ENCODE results near the gene CEMP1. TPM values are rescaled to one million over a fixed set of nuclear protein-coding genes. Genes with fewer than 3 reads are reported as not detected.
"Not testable (repeated sequence)": the region's sequence is repeated elsewhere in the genome, so short reads cannot be mapped to it uniquely, and the experiment has no call there.

CEMP1 gene
- total and polyA plus RNA-seq, 5 donors = 0.27 TPM; not detected in 4

DNA sequence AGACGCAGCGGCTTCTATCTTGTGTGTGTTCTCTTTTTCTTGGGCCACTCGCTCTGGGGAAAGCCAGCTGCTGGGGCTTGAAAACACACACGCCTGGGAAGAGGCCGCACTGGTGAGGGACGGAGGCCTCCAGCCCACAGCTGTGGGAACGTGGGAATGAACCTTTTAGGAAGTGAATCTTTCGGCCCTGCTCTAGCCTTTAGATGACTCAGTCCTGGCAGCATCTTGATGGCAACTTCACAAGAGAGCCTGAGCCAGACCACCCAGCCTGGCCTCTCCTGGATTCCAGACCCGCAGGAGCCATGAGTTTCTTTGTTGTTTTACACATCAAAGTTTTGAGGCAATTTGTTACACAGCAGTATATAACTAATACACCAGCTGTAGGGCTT is 4.4 kb upstream of the CEMP1 start:
- DNase-seq (peak; percentile 42 to 63 (median 59)), ATAC-seq (no peak)
- Histone ChIP-seq H3K27me3 (ENCODE audit: control insufficient read depth, insufficient read depth) (no peaks in the 10 kb centered on the region), H3K4me1 (ENCODE audit: control insufficient read depth, insufficient read depth, low read length) (peaks cover 7% of the 10 kb centered on the region), H3K4me3 (ENCODE audit: low read length) (no peak overlapping the region), H3K27ac (ENCODE audit: low read length) (no peak overlapping the region), H3K9me3 (ENCODE audit: control insufficient read depth, low read length) (no peaks in the 10 kb centered on the region)
- 62% methylated on average over 9 of the region's 9 CpGs for WGBS
- intact Hi-C loops (cut with DNase I) = no loop called here

GRCh38 chr16:2534335-2534734 is 3.1 kb upstream of the CEMP1 start:
- H3K27me3 ChIP-seq (ENCODE audit: control insufficient read depth, insufficient read depth); H3K4me3 ChIP-seq (ENCODE audit: low read length); DNase-seq; H3K4me1 ChIP-seq (ENCODE audit: control insufficient read depth, insufficient read depth, low read length); H3K9me3 ChIP-seq (ENCODE audit: control insufficient read depth, low read length); H3K27ac ChIP-seq (ENCODE audit: low read length); intact Hi-C loops (cut with DNase I); ATAC-seq: not testable (repeated sequence)
- WGBS = 85% methylated on average over 5 of the region's 5 CpGs

DNA sequence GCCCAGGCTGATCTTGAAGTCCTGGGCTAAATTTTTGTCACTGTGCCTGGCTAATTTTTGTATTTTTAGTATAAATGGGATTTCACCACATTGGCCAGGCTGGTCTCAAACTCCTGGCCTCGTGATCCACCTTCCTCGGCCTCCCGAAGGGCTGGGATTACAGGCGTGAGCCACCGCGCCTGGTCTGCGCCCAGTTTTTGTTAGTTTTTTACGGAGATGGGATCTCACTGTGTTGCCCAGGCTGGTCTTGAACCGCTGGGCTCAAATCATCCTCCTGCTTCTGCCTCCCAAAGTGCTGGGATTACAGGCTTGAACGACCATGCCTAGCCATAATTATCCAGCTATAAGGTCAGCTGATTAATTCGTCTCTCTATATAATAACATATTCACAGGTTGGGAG is 2.7 kb upstream of the CEMP1 start:
- no peaks in the 10 kb centered on the region for H3K9me3 ChIP-seq (ENCODE audit: control insufficient read depth, low read length)
- WGBS = 89% methylated on average over 11 of the region's 11 CpGs
- H3K4me3 ChIP-seq (ENCODE audit: low read length) = no peak overlapping the region
- H3K27me3 ChIP-seq (ENCODE audit: control insufficient read depth, insufficient read depth) = no peaks in the 10 kb centered on the region
- ATAC-seq (no peak), DNase-seq (peak in 1 of 3 donors; percentile 15)
- intact Hi-C loops (cut with DNase I) = no loop called here
- no peaks in the 10 kb centered on the region for H3K4me1 ChIP-seq (ENCODE audit: control insufficient read depth, insufficient read depth, low read length)
- H3K27ac ChIP-seq (ENCODE audit: low read length) = no peak overlapping the region

- peak overlapping the region; percentile 85 for H3K27ac ChIP-seq (ENCODE audit: low read length)
- H3K9me3 ChIP-seq (ENCODE audit: control insufficient read depth, low read length); H3K27me3 ChIP-seq (ENCODE audit: control insufficient read depth, insufficient read depth); H3K4me3 ChIP-seq (ENCODE audit: low read length); ATAC-seq; H3K4me1 ChIP-seq (ENCODE audit: control insufficient read depth, insufficient read depth, low read length); intact Hi-C loops (cut with DNase I): not testable (repeated sequence)
- peak in 2 of 3 donors; percentile 53 to 65 for DNase-seq
- 36% methylated on average over 16 of the region's 16 CpGs for WGBS
Measured at GRCh38 chr16:2533142-2533755, 2.0 kb upstream of the CEMP1 start.

DNA sequence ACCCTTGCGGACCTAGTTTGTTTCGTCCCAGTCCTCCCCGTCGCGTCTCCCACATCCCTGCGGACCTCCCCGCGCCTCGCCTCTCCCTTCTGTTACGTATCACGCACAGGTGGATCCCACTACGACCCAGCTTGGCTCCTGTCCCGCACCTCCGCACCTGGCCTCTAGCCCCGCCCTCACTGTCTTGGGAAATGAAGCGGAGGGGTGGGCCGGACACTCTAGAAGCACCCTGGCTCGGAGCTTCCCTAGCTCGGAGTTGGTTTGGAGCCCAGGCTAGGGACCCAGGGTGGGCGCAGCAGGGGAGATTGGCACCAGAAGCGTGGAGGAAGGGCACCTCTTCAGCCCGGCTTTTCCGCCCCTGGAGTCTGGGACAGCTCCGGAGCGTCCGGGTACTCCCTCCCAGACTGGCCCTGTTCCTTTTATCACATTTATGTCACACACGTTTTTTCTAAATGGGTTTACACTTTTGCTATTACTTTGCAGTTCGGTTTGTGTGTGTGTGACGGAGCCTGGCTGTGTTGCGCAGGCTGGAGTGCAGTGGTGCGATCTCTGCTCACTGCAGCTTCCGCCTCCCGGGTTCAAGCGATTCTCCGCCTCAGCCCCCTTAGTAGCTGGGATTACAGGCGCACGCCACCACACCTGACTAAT is 1.4 kb upstream of the CEMP1 start:
- H3K9me3 ChIP-seq (ENCODE audit: control insufficient read depth, low read length) = no peaks in the 10 kb centered on the region
- WGBS = under 1% methylated on average over 37 of the region's 37 CpGs
- intact Hi-C loops (cut with DNase I) = no loop called here

GRCh38 chr16:2531696-2532493 is 687 bp upstream of the CEMP1 start:
- no peaks in the 10 kb centered on the region for H3K27me3 ChIP-seq (ENCODE audit: control insufficient read depth, insufficient read depth)
- under 1% methylated on average over 84 of the region's 84 CpGs for WGBS
- H3K9me3 ChIP-seq (ENCODE audit: control insufficient read depth, low read length) = no peaks in the 10 kb centered on the region
- intact Hi-C loops (cut with DNase I) = no loop called here
- H3K27ac ChIP-seq (ENCODE audit: low read length) = peak overlapping the region; percentile 85
- peak overlapping the region; percentile 59 for H3K4me3 ChIP-seq (ENCODE audit: low read length)
- DNase-seq (peak; percentile 99 to 100 (median 100)), ATAC-seq (peak; percentile 94 to 95)
- no peaks in the 10 kb centered on the region for H3K4me1 ChIP-seq (ENCODE audit: control insufficient read depth, insufficient read depth, low read length)

More for the DNA sequence above, 1.4 kb upstream of the CEMP1 start:
- H3K4me3 ChIP-seq (ENCODE audit: low read length) = peak overlapping the region; percentile 59
- ATAC-seq (peak; percentile 6 to 9), DNase-seq (peak; percentile 57 to 83 (median 82))
- peak overlapping the region; percentile 85 for H3K27ac ChIP-seq (ENCODE audit: low read length)
- no peaks in the 10 kb centered on the region for H3K27me3 ChIP-seq (ENCODE audit: control insufficient read depth, insufficient read depth)
- H3K4me1 ChIP-seq (ENCODE audit: control insufficient read depth, insufficient read depth, low read length) = no peaks in the 10 kb centered on the region

DNA sequence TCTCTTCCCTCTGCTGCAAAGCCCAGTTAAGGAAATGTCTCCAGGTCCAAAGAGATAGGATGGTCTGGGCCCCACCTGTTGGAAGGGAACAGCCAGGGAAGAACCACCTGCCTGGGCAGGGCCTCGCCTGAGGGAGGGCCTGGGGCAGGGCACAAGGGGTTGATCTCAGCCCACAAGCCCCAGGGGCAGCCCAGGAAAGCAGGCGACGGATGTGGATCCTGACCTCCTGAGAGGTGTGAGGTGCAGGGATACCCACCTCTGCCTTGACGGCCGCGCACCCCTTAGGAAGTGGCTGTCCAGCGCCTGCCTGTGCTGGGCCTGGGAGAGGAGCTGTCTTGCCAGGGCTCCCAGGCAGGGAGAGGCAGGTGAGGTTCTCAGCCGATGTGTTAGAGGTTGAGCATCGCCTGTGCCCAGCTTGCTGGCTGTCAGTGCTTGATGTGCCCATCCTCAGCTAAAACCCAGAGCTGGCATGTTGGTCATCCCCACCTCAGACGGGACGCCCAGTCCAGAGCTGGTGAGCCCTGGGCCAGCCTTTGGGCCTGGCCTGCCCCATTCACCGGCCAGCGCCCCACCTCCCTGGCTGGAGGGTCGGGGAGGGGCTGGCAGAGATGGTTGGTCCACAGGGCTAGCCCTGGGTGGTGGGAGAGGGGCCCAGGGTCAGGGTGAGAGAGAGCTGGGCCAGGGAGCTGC is 434 bp downstream of the CEMP1 start:
- H3K4me3 ChIP-seq (ENCODE audit: low read length) = no peak overlapping the region
- intact Hi-C loops (cut with DNase I) = no loop called here
- no peaks in the 10 kb centered on the region for H3K27me3 ChIP-seq (ENCODE audit: control insufficient read depth, insufficient read depth)
- H3K4me1 ChIP-seq (ENCODE audit: control insufficient read depth, insufficient read depth, low read length) = no peaks in the 10 kb centered on the region
- H3K27ac ChIP-seq (ENCODE audit: low read length) = no peak overlapping the region
- 85% methylated on average over 14 of the region's 14 CpGs for WGBS
- ATAC-seq (peak in 1 of 2 donors; percentile 2), DNase-seq (peak in 1 of 3 donors; percentile 73)
- H3K9me3 ChIP-seq (ENCODE audit: control insufficient read depth, low read length) = no peaks in the 10 kb centered on the region

GRCh38 chr16:2529961-2530628 is 1.1 kb downstream of the CEMP1 start:
- Histone ChIP-seq H3K9me3 (ENCODE audit: control insufficient read depth, low read length) (no peaks in the 10 kb centered on the region), H3K4me3 (ENCODE audit: low read length) (no peak overlapping the region), H3K4me1 (ENCODE audit: control insufficient read depth, insufficient read depth, low read length) (no peaks in the 10 kb centered on the region), H3K27ac (ENCODE audit: low read length) (no peak overlapping the region), H3K27me3 (ENCODE audit: control insufficient read depth, insufficient read depth) (no peaks in the 10 kb centered on the region)
- DNase-seq = peak in 2 of 3 donors; percentile 64 to 66
- ATAC-seq = no peak
- intact Hi-C loops (cut with DNase I) = no loop called here
- 83% methylated on average over 15 of the region's 15 CpGs for WGBS

GRCh38 chr16:2529061-2529931 is 1.9 kb downstream of the CEMP1 start:
- ATAC-seq (no peak), DNase-seq (peak in 2 of 3 donors; percentile 56 to 58)
- H3K27me3 ChIP-seq (ENCODE audit: control insufficient read depth, insufficient read depth) = no peaks in the 10 kb centered on the region
- intact Hi-C loops (cut with DNase I) = no loop called here
- no peak overlapping the region for H3K27ac ChIP-seq (ENCODE audit: low read length)
- no peak overlapping the region for H3K4me3 ChIP-seq (ENCODE audit: low read length)
- no peaks in the 10 kb centered on the region for H3K4me1 ChIP-seq (ENCODE audit: control insufficient read depth, insufficient read depth, low read length)
- 87% methylated on average over 32 of the region's 32 CpGs for WGBS
- no peaks in the 10 kb centered on the region for H3K9me3 ChIP-seq (ENCODE audit: control insufficient read depth, low read length)
